ENCODE results near the gene ACTN2. TPM values are rescaled to one million over a fixed set of nuclear protein-coding genes. Genes with fewer than 3 reads are reported as not detected.
A peak's percentile ranks its signal among the peaks of the same experiment; 100 is the strongest.

The ACTN2 gene
- total RNA-seq = under 1 TPM in 2 of 4 donors, not detected in 2; 0.06 to 0.20 TPM

DNA sequence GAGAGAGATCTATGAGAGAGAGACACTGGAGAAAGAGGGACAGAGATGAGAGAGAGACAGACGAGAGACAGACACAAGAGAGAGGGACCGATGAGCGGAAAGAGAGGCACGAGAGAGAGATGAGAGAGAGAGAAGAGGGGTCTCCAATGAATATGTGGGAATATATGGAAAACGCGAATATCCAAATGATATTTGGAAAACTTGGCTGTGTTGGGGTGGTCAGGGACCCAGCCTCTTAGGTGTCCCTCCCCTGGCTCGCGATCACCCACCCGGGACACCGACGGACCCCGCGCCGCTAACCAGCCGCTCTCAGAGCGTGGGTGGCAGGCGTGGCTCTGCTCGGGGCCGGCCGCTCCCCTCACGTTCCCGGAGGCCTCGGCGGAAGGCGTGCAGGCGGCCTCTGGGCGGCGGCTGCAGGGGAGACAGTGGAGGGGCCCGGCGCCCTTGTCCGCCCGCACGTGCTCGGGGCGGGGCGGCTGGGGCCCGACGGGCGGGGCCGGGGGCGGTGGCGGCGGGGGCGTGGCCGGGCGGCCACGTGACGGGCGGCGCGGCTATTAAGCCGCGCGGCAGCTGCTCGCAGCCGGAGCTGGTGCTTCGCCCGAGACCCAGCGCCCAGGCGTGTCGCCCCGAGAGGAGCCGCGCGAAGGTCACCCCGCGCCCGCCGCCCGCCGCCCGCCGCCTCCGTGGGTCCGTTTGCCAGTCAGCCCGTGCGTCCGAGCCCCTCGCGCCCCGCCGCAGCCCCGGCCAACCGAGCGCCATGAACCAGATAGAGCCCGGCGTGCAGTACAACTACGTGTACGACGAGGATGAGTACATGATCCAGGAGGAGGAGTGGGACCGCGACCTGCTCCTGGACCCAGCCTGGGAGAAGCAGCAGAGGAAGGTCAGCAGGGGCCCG lies at the start of gene ACTN2:
Gene ACTN2, plus strand, starts transcription at position 583 of the 898 bp plus-strand sequence. Its CDS starts 175 bp downstream, at position 758.
- 13% methylated on average over 21 to 55 of the region's 93 CpGs for WGBS, 2 donors
- intact Hi-C loops (cut with DNase I; ENCODE audit: low total_unique reads) = no loop called here
- H3K4me3 ChIP-seq (ENCODE audit: low read depth, poor library complexity, severe bottlenecking) = peak within 1 kb of the TSS; percentile 9
- TF ChIP-seq, protein P1, sequence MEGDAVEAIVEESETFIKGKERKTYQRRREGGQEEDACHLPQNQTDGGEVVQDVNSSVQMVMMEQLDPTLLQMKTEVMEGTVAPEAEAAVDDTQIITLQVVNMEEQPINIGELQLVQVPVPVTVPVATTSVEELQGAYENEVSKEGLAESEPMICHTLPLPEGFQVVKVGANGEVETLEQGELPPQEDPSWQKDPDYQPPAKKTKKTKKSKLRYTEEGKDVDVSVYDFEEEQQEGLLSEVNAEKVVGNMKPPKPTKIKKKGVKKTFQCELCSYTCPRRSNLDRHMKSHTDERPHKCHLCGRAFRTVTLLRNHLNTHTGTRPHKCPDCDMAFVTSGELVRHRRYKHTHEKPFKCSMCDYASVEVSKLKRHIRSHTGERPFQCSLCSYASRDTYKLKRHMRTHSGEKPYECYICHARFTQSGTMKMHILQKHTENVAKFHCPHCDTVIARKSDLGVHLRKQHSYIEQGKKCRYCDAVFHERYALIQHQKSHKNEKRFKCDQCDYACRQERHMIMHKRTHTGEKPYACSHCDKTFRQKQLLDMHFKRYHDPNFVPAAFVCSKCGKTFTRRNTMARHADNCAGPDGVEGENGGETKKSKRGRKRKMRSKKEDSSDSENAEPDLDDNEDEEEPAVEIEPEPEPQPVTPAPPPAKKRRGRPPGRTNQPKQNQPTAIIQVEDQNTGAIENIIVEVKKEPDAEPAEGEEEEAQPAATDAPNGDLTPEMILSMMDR (IDR thresholded peaks at IDR 0.05) = no peak
- no peak for TF ChIP-seq POLR2A (IDR thresholded peaks at IDR 0.05)
- DNase-seq (ENCODE audit: low spot score in 2 of 2) = peak in 1 of 2 donors; percentile 87

- no peak overlapping the region for H3K4me3 ChIP-seq (ENCODE audit: low read depth, poor library complexity, severe bottlenecking)
- WGBS, 2 donors = 86 to 89% methylated on average over 13 of the region's 13 CpGs
- intact Hi-C loops (cut with DNase I; ENCODE audit: low total_unique reads) = no loop called here
- TF ChIP-seq, protein P1 (IDR thresholded peaks at IDR 0.05) = no peak
- no peak for TF ChIP-seq POLR2A (IDR thresholded peaks at IDR 0.05)
- DNase-seq (ENCODE audit: low spot score in 2 of 2) = no peak
Observed at GRCh38 chr1:236638945-236639344, 47.4 kb upstream of the ACTN2 start.

GRCh38 chr1:236639686-236640085 lies 46.6 kb upstream of the ACTN2 start:
- DNase-seq (ENCODE audit: low spot score in 2 of 2) = no peak
- TF ChIP-seq POLR2A (IDR thresholded peaks at IDR 0.05) = no peak
- TF ChIP-seq, protein P1 (IDR thresholded peaks at IDR 0.05) = no peak
- no peak overlapping the region for H3K4me3 ChIP-seq (ENCODE audit: low read depth, poor library complexity, severe bottlenecking)
- intact Hi-C loops (cut with DNase I; ENCODE audit: low total_unique reads) = no loop called here
- 65 to 70% methylated on average over 4 of the region's 4 CpGs for WGBS, 2 donors

DNA sequence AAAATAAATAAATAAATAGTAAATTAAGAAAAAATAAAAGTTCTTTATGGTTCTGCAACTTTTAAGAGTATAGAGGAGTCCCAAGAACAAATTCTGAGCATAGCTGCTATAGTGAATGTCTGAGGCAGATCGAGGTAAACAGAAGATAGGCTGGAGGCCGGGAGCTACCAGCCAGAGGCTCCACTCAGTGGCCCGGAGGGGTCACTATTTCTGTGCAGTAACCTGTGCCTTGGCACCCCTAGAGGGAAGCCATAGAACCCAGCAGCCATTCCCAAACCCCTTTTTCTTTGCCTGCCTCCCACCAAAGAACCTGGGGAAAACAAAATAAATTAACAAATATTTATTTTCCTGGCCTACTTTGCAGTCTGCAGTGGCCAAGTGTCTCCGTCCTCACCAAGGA lies 43.5 kb upstream of the ACTN2 start:
- 70 to 90% methylated on average over 4 of the region's 4 CpGs for WGBS, 2 donors
- no peak overlapping the region for H3K4me3 ChIP-seq (ENCODE audit: low read depth, poor library complexity, severe bottlenecking)
- intact Hi-C loops (cut with DNase I; ENCODE audit: low total_unique reads) = no loop called here
- no peak for DNase-seq (ENCODE audit: low spot score in 2 of 2)
- TF ChIP-seq, protein P1 (IDR thresholded peaks at IDR 0.05) = no peak
- no peak for TF ChIP-seq POLR2A (IDR thresholded peaks at IDR 0.05)

DNA sequence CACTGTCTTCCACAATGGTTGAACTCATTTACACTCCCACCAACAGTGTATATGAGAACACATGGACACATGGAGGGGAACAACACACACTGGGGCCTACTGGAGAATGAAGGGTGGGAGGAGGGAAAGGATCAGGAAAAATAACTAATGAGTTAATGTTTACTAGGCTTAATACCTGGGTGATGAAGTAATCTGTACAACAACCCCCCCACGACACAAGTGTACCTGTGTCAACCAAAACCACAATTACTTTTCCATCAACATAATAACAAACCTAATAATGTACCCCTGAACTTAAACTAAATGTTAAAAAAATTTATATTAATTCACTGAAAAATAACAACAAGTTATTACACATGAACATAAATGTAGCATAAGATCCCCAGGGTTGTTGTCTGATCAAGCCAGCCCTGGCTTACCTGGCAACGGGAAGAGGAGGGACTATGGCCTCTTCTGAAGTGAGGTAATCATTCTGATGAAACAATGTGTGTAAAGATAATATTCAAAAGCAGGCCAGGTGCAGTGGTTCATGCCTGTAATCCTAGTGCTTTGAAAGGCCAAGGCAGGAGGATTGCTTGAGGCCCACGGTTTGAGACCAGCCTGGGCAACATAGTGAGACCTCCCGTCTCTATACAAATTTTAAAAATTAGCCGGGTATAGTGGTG lies 41.2 kb upstream of the ACTN2 start:
- no peak for TF ChIP-seq POLR2A (IDR thresholded peaks at IDR 0.05)
- TF ChIP-seq, protein P1 (IDR thresholded peaks at IDR 0.05) = no peak
- 86 to 90% methylated on average over 5 of the region's 5 CpGs for WGBS, 2 donors
- intact Hi-C loops (cut with DNase I; ENCODE audit: low total_unique reads) = no loop called here
- no peak for DNase-seq (ENCODE audit: low spot score in 2 of 2)
- H3K4me3 ChIP-seq (ENCODE audit: low read depth, poor library complexity, severe bottlenecking) = no peak overlapping the region
